ENCODE measurements around the gene CLDN6. TPM values are rescaled to one million over a fixed set of nuclear protein-coding genes. Genes with fewer than 3 reads are reported as not detected.

CLDN6 gene
- total RNA-seq, 1 donor from 2014 or later: not detected

DNA sequence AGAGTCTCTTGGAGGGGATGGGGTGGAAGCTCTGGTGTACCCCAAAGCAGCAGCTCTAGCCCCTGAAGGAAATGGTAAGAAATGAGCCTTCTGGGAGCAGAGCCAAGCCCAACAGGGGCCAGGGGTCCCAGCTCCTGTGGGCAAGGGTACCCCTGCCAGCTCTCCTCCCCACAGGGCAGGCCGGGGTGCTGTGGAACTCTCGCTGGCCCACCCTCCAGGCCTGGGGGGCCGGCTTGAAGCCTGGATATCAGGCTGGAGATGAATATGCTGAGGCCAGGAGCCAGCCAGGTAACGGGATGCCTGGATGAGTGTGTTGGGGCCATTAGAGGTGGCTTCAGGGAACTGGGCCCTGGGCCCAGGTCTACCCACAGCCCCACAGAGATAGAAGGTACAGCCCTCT lies 17.4 kb downstream of the CLDN6 start:
- intact Hi-C loops (cut with micrococcal nuclease): no loop called here
- Mint-ChIP-seq H3K4me3 (ENCODE audit: low read depth) (no peak overlapping the region), H3K36me3 (ENCODE audit: low read depth) (no peaks in the 10 kb centered on the region)

DNA sequence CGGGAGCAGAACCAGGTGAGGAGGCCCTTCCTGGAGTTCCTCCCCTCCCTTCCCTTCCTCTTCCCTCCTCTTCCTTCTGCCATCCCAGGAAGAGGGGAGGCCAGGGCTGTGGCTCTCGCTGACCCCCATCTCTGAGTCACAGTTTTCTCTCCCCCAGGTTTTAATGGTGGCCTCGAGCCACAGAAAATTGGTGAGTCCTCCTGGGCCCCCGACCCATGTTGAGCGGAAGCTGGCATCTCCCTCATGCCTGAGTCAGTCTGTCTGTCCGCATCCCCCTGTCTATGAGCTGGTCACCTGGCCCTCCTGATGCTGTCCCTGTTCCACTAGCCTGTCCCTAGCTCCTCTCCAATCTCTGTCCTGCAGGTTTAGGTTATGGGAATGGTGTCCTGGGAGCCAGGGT lies 18.1 kb downstream of the CLDN6 start:
- Mint-ChIP-seq H3K27ac (no peak overlapping the region), H3K9me3 (no peaks in the 10 kb centered on the region), H3K27me3 (ENCODE audit: low read depth) (peaks cover 2% of the 10 kb centered on the region), H3K4me1 (ENCODE audit: low read depth) (peaks cover 2% of the 10 kb centered on the region), H3K4me3 (ENCODE audit: low read depth) (no peak overlapping the region), H3K36me3 (ENCODE audit: low read depth) (no peaks in the 10 kb centered on the region)
- DNase-seq (ENCODE audit: low spot score): no peak
- intact Hi-C loops (cut with micrococcal nuclease): no loop called here

More for the DNA sequence above, 17.4 kb downstream of the CLDN6 start:
- peaks cover 2% of the 10 kb centered on the region for H3K27me3 Mint-ChIP-seq (ENCODE audit: low read depth)
- peaks cover 3% of the 10 kb centered on the region for H3K4me1 Mint-ChIP-seq (ENCODE audit: low read depth)
- no peak for DNase-seq (ENCODE audit: low spot score)
- H3K27ac Mint-ChIP-seq: no peak overlapping the region
- H3K9me3 Mint-ChIP-seq: no peaks in the 10 kb centered on the region

DNA sequence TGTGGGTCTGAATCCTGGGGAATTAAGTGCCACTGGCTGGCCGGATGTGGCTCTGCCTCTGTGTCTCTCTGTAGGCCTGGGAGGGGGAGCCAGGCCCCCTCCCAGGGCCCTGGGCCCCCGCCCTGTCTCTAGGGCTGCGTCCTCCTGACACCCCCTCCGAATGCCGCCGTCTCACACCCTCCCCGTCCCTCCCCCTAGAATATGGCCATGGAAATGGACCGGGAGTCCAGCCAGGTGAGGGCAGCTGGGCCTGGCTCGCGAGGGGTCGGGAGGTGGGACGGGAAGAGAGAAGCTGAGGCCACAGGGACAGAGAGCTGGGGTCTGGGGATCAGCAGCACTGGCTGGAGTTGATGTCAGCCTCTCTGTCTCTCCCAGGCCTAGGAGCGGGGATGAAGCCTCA lies 21.7 kb downstream of the CLDN6 start:
- H3K36me3 Mint-ChIP-seq (ENCODE audit: low read depth): no peaks in the 10 kb centered on the region
- no peaks in the 10 kb centered on the region for H3K4me1 Mint-ChIP-seq (ENCODE audit: low read depth)
- intact Hi-C loops (cut with micrococcal nuclease): no loop called here
- no peaks in the 10 kb centered on the region for H3K27me3 Mint-ChIP-seq (ENCODE audit: low read depth)
- DNase-seq (ENCODE audit: low spot score): no peak
- no peak overlapping the region for H3K4me3 Mint-ChIP-seq (ENCODE audit: low read depth)
- H3K9me3 Mint-ChIP-seq: no peaks in the 10 kb centered on the region
- H3K27ac Mint-ChIP-seq: no peak overlapping the region

DNA sequence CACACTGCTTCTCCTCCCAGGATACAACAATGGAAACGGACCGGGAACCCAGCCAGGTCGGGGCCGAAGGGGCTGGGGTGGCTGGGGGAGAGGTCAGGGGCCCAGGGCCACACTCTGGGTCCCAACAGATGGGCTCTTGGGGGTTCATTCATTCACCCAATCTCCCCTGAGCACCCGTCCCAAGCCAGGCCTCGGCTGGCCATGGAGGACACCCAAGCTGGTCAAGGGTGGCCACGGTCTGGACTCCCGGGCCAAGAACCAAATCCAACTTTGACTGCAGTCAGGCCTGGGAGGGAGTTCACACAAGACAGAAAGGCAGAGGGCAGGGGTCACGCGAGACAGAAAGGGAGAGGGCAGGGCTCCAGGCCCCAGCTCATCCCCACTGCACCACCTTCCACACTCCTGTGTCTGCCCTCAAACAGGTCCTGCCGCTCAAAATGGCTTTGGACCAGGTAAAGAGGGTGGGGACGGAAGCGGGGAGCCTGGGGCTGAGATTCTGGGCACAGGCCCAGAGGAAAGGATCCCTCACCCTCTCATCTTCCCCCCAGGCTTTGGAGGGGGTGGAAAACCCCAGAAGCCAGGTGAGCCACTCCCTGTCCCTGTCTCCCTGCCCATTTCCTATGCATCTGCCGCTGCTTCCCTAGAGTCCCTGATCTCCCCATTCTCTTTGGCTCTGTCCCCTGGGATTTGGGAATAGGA lies 25.5 kb downstream of the CLDN6 start:
- H3K36me3 Mint-ChIP-seq (ENCODE audit: low read depth): no peaks in the 10 kb centered on the region
- no peaks in the 10 kb centered on the region for H3K9me3 Mint-ChIP-seq
- H3K4me3 Mint-ChIP-seq (ENCODE audit: low read depth): no peak overlapping the region
- intact Hi-C loops (cut with micrococcal nuclease): no loop called here
- no peak for DNase-seq (ENCODE audit: low spot score)
- no peak overlapping the region for H3K27ac Mint-ChIP-seq
- H3K27me3 Mint-ChIP-seq (ENCODE audit: low read depth): peaks cover 2% of the 10 kb centered on the region
- no peaks in the 10 kb centered on the region for H3K4me1 Mint-ChIP-seq (ENCODE audit: low read depth)

DNA sequence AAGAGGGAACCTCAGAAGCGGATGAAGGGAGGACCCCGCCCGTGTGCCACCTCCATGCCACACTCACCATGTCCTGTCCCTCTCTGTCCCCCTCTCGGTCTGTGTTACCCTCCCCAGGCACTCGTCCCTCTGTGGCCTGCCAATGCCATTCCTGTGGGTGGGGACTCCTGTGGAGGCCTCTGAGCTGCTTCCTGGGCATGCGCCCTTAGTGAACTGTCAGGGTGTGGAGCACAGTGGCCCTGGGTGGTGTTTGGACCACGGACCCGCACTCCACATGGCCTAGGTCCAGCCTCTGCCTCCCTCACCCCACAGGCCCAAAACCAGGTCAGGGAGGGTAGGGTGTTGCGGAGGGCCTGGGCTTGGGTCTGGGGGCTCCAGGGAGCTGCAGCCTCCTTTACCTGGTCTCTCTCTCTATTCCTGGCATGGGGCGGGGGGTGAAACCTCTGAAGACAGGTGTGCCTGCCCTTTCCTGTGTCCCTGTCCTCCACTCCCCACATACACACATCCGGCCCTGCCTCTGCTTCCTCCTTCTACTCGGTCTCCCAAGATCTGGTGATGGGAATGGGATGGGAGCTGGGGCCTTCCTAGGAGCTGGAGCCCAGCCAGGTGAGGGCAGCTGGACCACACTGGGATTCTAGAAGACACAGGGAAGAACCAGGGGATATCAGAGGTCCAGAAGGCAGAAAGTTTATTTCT lies 26.3 kb downstream of the CLDN6 start:
- H3K4me1 Mint-ChIP-seq (ENCODE audit: low read depth): no peaks in the 10 kb centered on the region
- no peaks in the 10 kb centered on the region for H3K36me3 Mint-ChIP-seq (ENCODE audit: low read depth)
- intact Hi-C loops (cut with micrococcal nuclease): no loop called here
- no peak overlapping the region for H3K4me3 Mint-ChIP-seq (ENCODE audit: low read depth)
- no peaks in the 10 kb centered on the region for H3K9me3 Mint-ChIP-seq
- peaks cover 2% of the 10 kb centered on the region for H3K27me3 Mint-ChIP-seq (ENCODE audit: low read depth)
- H3K27ac Mint-ChIP-seq: no peak overlapping the region
- DNase-seq (ENCODE audit: low spot score): no peak

DNA sequence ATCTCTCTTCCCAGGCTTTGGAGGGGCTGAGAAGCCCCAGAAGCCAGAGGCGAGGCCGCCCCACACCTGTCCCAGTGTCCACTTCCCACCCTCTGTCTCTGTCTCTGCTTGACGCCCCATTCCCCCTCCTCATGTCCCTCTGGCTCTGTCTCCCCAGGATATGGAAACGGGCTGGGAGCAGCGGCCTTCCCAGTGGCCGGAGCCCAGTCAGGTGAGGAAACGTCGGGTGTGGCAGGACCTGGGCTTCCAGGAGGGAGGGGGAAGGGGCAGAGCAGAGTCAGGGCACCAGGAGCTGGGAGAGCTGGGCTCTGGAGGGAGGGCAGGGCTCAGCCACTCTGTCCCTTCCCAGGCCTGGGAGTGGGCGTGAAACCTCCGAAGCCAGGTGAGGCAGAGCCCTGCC lies 27.1 kb downstream of the CLDN6 start:
- Mint-ChIP-seq H3K27ac (no peak overlapping the region), H3K36me3 (ENCODE audit: low read depth) (no peaks in the 10 kb centered on the region), H3K27me3 (ENCODE audit: low read depth) (peaks cover 2% of the 10 kb centered on the region), H3K4me3 (ENCODE audit: low read depth) (no peak overlapping the region), H3K4me1 (ENCODE audit: low read depth) (no peaks in the 10 kb centered on the region), H3K9me3 (no peaks in the 10 kb centered on the region)
- intact Hi-C loops (cut with micrococcal nuclease): no loop called here
- DNase-seq (ENCODE audit: low spot score): no peak

DNA sequence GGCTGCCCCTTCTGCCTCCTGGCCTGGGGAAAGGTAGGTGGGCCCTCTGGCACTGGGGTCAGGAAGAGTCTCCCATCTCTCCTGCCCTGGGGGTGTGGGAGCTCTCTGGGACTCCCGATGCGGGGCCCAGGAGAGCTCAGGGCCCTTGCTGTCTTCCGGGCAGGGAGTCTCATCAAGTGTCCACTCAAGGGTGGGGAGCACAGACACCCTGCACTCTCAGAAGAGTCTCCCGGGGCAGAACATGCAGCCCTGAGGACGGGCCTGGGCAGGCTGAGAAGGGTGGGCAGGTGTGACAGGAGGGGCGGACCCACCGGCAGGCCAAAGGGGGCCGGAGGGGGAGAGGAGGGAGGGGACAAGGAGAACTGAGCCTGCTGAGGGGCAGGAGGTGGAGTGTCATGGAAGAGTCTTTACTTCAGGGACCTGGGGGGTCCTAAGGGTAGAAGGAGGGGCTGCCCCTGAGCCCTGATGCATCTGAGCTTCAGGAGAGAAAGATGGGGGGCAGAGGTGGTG lies 29.3 kb downstream of the CLDN6 start:
- no peaks in the 10 kb centered on the region for H3K36me3 Mint-ChIP-seq (ENCODE audit: low read depth)
- no peaks in the 10 kb centered on the region for H3K9me3 Mint-ChIP-seq
- no peaks in the 10 kb centered on the region for H3K4me1 Mint-ChIP-seq (ENCODE audit: low read depth)
- H3K27me3 Mint-ChIP-seq (ENCODE audit: low read depth): peaks cover 2% of the 10 kb centered on the region
- no peak for DNase-seq (ENCODE audit: low spot score)
- intact Hi-C loops (cut with micrococcal nuclease): no loop called here
- H3K27ac Mint-ChIP-seq: no peak overlapping the region
- no peak overlapping the region for H3K4me3 Mint-ChIP-seq (ENCODE audit: low read depth)

DNA sequence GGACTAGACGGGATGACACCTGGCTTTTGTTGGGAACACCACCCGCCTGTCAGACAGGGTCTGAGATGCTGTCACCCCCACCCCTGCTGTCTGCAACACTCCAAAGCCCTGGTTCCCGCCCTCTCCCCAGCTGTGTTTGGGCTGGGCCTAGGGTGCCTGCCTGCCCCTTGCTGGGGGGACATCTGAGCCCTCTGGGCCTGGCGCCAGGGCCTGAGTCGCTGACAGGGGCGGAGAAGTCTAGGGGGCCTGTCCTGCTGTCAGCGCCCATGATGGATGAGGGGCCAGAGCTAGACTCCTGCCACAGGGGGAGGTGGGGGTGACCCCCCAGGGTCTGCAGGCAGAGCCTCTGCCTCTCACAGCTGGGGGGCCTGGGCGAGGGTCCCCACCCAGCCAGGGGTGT lies 30.1 kb downstream of the CLDN6 start:
- no peak overlapping the region for H3K4me3 Mint-ChIP-seq (ENCODE audit: low read depth)
- H3K9me3 Mint-ChIP-seq: no peaks in the 10 kb centered on the region
- intact Hi-C loops (cut with micrococcal nuclease): no loop called here
- peaks cover 2% of the 10 kb centered on the region for H3K27me3 Mint-ChIP-seq (ENCODE audit: low read depth)
- DNase-seq (ENCODE audit: low spot score): no peak
- H3K27ac Mint-ChIP-seq: no peak overlapping the region
- no peaks in the 10 kb centered on the region for H3K36me3 Mint-ChIP-seq (ENCODE audit: low read depth)
- no peaks in the 10 kb centered on the region for H3K4me1 Mint-ChIP-seq (ENCODE audit: low read depth)

DNA sequence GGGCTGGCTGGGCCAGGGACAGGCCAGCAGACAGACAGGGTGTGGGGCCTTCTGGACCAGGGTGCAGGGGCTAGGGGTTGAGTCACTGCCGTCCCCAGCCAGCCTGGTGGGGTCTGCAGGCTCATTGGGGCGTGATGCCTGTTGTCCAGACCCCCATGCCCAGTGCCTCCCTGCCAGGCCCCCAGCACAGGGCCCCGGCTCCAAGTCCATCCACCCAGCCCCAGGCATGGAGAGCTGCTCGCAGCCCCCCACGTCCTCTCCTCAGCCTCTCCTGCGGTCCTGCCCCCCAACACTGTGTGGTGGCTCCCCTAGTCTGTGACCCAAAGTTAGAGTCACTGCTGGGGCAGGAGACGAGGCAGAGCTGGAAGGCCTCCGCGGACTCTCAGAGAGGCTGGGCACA lies 30.7 kb downstream of the CLDN6 start:
- no peak for DNase-seq (ENCODE audit: low spot score)
- Mint-ChIP-seq H3K4me1 (ENCODE audit: low read depth) (peaks cover 1% of the 10 kb centered on the region), H3K36me3 (ENCODE audit: low read depth) (no peaks in the 10 kb centered on the region), H3K4me3 (ENCODE audit: low read depth) (no peak overlapping the region), H3K27me3 (ENCODE audit: low read depth) (peaks cover 2% of the 10 kb centered on the region), H3K27ac (no peak overlapping the region), H3K9me3 (no peaks in the 10 kb centered on the region)
- intact Hi-C loops (cut with micrococcal nuclease): no loop called here

DNA sequence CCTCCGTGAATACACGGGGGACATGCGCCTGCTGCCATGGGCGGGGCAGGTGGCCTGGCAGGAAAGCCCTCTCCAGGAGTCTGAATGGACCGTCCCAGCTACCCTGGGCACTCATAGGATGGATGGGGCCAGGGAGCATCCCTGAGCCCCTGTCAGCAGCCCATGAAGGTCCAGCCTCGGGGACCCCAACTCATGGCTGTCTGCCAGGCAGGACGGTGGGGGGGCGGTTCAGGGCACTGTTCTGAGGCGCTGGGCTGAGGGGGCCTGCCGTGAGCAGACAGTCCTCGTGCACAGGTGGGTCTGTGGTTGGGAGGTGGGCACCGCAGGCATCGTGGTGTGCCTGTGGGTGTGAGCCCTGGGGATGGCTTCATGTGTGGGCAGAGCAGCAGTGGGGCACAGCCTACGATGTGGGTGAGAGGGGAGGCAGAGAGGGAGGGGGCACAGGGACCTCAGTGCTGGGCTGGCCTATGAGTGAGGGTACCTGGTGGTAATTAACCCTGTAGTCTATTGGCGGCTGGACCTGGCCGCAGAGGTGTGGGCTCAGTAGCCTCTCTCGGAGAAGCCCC lies 31.3 kb downstream of the CLDN6 start:
- Mint-ChIP-seq H3K27ac (no peak overlapping the region), H3K36me3 (ENCODE audit: low read depth) (no peaks in the 10 kb centered on the region), H3K4me1 (ENCODE audit: low read depth) (peaks cover 5% of the 10 kb centered on the region), H3K9me3 (no peaks in the 10 kb centered on the region), H3K4me3 (ENCODE audit: low read depth) (no peak overlapping the region), H3K27me3 (ENCODE audit: low read depth) (peaks cover 2% of the 10 kb centered on the region)
- intact Hi-C loops (cut with micrococcal nuclease): no loop called here
- no peak for DNase-seq (ENCODE audit: low spot score)

DNA sequence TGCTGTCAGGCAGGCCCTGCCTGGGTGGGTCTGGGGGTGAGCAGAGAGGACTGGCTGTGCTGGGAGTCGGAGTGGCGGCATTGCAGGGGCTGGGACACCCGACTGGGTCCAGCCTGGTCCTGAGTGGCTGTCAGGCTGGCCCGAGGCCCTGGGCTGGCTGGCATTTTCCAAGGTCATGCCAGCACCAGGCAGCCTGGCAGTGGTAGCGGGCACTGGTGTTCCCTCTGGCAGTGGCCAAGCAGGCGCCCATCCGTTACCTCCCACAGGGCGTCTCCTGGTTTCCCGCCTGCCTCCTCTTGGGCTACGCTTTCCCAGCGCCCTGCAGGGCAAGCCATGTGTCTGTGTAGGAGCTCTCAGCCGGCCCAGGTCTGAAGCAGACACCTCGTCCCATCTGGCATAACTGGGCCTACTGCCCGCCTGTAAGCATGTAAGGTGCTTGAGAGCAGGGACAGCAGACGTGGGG lies 32.1 kb downstream of the CLDN6 start:
- Mint-ChIP-seq H3K4me3 (ENCODE audit: low read depth) (no peak overlapping the region), H3K4me1 (ENCODE audit: low read depth) (peaks cover 9% of the 10 kb centered on the region), H3K27ac (no peak overlapping the region), H3K9me3 (no peaks in the 10 kb centered on the region), H3K27me3 (ENCODE audit: low read depth) (peaks cover 2% of the 10 kb centered on the region), H3K36me3 (ENCODE audit: low read depth) (no peaks in the 10 kb centered on the region)
- intact Hi-C loops (cut with micrococcal nuclease): no loop called here
- no peak for DNase-seq (ENCODE audit: low spot score)

DNA sequence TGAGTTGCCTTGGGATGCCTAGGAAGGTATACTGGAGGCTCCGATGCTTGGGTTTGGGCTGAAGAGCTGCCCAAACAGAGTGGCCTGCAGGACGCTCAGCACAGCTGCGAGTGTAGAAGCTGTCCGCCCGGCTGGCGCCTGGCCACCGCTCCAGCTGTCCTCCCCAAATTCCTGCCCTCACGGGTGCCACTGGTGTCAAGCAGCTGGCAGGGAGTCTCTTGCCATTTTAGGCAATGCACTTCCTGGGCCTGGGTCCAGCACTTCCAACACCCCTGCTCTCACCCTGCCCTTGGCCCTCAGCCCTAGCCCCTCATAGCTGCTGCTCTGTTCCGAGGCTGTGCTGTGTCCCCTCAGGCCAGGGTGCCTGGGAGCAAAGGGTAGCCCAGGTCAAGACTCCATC lies 32.5 kb downstream of the CLDN6 start:
- no peak overlapping the region for H3K4me3 Mint-ChIP-seq (ENCODE audit: low read depth)

DNA sequence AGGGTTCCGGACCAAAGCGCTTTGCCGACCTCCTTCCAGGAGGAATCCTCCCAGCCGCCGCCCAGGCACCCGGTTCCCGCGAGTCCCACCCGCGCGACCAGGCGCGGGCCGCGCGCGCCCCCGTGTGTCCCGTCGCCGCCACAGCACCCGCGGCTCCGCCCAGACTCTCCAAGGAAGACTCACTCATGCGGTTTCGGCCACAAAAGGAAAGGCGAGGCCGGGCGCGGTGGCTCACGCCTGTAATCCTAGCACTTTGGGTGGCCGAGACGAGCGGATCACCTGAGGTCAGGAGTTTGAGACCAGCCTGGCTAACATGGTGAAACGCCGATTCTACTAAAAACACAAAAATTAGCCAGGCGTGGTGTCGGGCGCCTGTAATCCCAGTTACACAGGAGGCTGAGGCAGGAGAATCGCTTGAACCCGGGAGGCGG lies 34.3 kb downstream of the CLDN6 start:
- no peak overlapping the region for H3K27ac Mint-ChIP-seq
- peaks cover 3% of the 10 kb centered on the region for H3K36me3 Mint-ChIP-seq (ENCODE audit: low read depth)
- H3K27me3 Mint-ChIP-seq (ENCODE audit: low read depth): no peaks in the 10 kb centered on the region
- peak; percentile 60 for DNase-seq (ENCODE audit: low spot score)
- peak overlapping the region; percentile 26 for H3K4me3 Mint-ChIP-seq (ENCODE audit: low read depth)
- intact Hi-C loops (cut with micrococcal nuclease): loop anchor here (2.0 to 5.0 kb wide), 2 partner anchors 15 to 39 kb away; partner anchors contain the start of genes HCFC1R1, PAQR4, THOC6 and TNFRSF12A
- H3K9me3 Mint-ChIP-seq: no peaks in the 10 kb centered on the region
- H3K4me1 Mint-ChIP-seq (ENCODE audit: low read depth): peaks cover 9% of the 10 kb centered on the region

More for the DNA sequence above, 32.5 kb downstream of the CLDN6 start:
- intact Hi-C loops (cut with micrococcal nuclease): no loop called here
- no peak for DNase-seq (ENCODE audit: low spot score)
- Mint-ChIP-seq H3K9me3 (no peaks in the 10 kb centered on the region), H3K27me3 (ENCODE audit: low read depth) (peaks cover 2% of the 10 kb centered on the region), H3K36me3 (ENCODE audit: low read depth) (no peaks in the 10 kb centered on the region), H3K4me1 (ENCODE audit: low read depth) (peaks cover 9% of the 10 kb centered on the region), H3K27ac (no peak overlapping the region)
